Activated CD4-positive, alpha-beta T cell treated with anti-CD3 and anti-CD28 coated beads, Interleukin-2, amount 10 ng/mL, durations not matched to agents 24 days and 14 days (primary cell): ENCODE results near the gene FBXW5. TPM values are rescaled to one million over a fixed set of nuclear protein-coding genes. Genes with fewer than 3 reads are reported as not detected.
A peak's percentile ranks its signal among the peaks of the same experiment; 100 is the strongest.

Source experiments
- DNase-seq: peaks from one replicate; pipeline ENCODE4 v3.0.0; 2022
- H3K27ac Mint-ChIP-seq: one replicate; pipeline ENCODE4 v1.8.0; 2022; ENCODE audit warnings: mild to moderate bottlenecking, mixed read lengths
- H3K27me3 Mint-ChIP-seq: one replicate; pipeline ENCODE4 v1.8.0; 2022; ENCODE audit warnings: mixed read lengths
- H3K36me3 Mint-ChIP-seq: one replicate; pipeline ENCODE4 v1.8.0; 2022; ENCODE audit warnings: low read depth, mild to moderate bottlenecking, mixed read lengths
- H3K4me1 Mint-ChIP-seq: one replicate; pipeline ENCODE4 v1.8.0; 2021; ENCODE audit warnings: mixed read lengths
- H3K4me3 Mint-ChIP-seq: one replicate; pipeline ENCODE4 v1.8.0; 2022; ENCODE audit warnings: mild to moderate bottlenecking, moderate library complexity, mixed read lengths
- H3K9me3 Mint-ChIP-seq: one replicate; pipeline ENCODE4 v1.8.0; 2021; ENCODE audit warnings: mixed read lengths
- intact Hi-C: fragments of 100-400 bp; cut with micrococcal nuclease; formaldehyde crosslinking; loops from one replicate; pipeline ENCODE4 v1.15.1; 2023
- total RNA-seq: library from RNA; stranded (reverse); gene quantifications from 2 replicates; pipeline ENCODE4 v1.2.3, GENCODE V29; 2022

Gene FBXW5, protein sequence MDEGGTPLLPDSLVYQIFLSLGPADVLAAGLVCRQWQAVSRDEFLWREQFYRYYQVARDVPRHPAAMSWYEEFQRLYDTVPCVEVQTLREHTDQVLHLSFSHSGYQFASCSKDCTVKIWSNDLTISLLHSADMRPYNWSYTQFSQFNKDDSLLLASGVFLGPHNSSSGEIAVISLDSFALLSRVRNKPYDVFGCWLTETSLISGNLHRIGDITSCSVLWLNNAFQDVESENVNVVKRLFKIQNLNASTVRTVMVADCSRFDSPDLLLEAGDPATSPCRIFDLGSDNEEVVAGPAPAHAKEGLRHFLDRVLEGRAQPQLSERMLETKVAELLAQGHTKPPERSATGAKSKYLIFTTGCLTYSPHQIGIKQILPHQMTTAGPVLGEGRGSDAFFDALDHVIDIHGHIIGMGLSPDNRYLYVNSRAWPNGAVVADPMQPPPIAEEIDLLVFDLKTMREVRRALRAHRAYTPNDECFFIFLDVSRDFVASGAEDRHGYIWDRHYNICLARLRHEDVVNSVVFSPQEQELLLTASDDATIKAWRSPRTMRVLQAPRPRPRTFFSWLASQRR
- total RNA-seq, result 92.7 and 93.6 TPM in 2 replicates

DNA sequence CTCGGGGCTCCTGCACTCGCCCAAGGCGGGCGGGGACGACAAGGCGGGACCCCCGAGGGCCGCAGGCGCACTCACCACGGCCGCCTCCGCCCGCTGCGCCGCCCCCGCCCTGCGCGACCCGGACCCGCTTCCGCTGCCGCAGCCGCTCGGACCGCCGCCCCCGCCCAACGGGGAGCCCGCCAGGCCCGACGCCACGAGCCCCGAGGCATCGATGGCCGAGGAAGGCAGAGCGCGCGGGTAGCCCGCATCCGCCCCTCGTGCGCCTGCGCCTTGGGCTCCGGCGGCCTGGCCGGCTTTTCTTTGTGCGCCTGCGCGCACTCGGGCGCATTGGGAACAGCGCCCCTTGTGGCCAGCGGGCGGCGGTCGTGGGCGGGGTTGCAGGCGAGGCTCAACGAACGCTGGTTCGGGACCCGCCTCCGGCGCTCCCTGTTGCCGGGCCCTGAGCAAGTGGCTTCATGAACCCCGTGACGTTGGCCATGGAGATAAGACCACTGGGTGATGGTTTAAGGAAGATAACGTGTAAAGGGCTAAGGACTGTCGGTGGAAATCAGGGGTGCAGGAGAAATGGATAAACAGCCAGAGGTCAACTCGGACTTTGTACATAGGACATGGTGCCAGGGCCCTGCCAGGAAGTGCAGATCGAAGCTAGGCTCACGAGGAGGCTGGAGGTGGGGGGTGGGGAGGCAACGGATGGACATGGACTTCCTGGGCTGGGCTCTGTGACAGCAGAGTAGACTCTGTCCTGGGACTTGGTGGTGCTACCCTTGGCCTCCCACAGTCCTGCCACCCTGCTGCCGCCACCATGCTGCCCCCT, at the start of gene FBXW5, which contains the start of gene C8G:
TSS of gene FBXW5 (minus strand) at position 220 of the 814 bp plus-strand sequence. CDS start 655 bp downstream, outside the sequence.
TSS of gene C8G (plus strand) at position 725 of the 814 bp plus-strand sequence. CDS start at position 803, 78 bp downstream.
- peaks cover 3% of the 10 kb centered on the region for H3K4me1 Mint-ChIP-seq
- intact Hi-C loops, result loop anchor here (1.0 kb wide), 4 partner anchors 42 to 95 kb away; partner anchors contain the start of genes PAXX, PHPT1 and TRAF2
- no peaks in the 10 kb centered on the region for H3K9me3 Mint-ChIP-seq
- H3K36me3 Mint-ChIP-seq, result peaks cover 12% of the 10 kb centered on the region
- no peaks in the 10 kb centered on the region for H3K27me3 Mint-ChIP-seq
- H3K27ac Mint-ChIP-seq, result peak within 1 kb of the TSS; percentile 87
- DNase-seq, result peak; percentile 99
- peak within 1 kb of the TSS; percentile 83 for H3K4me3 Mint-ChIP-seq

DNA sequence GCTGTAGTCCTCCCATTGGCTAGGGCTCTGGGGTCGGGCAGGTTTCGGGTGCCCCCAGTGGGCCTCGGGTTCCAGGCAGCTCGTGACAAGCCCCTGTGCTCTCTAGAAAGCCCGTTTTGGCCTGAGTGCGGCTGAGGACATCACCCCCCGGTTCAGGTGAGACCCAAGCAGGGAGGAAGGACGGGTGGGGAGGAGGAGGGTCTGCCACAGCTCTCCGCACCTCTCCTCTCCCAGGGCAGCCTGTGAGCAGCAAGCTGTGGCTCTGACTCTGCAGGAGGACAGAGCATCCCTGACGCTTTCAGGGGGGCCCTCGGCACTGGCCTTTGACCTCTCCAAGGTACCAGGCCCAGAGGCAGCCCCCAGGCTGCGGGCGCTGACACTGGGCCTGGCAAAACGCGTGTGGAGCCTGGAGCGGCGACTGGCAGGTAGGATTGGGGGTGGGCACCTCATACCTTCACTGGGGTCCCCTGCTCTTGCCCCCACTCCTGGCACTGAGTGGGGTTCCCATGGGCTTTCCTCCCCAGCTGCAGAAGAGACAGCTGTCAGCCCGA, 48.4 kb upstream of the FBXW5 start:
- no peak for DNase-seq
- Mint-ChIP-seq H3K27ac (peak overlapping the region; percentile 90), H3K9me3 (no peaks in the 10 kb centered on the region), H3K36me3 (peaks cover 18% of the 10 kb centered on the region), H3K27me3 (peaks cover 18% of the 10 kb centered on the region), H3K4me1 (peaks cover 23% of the 10 kb centered on the region), H3K4me3 (peak overlapping the region; percentile 87)
- intact Hi-C loops, result loop anchor here (1.0 to 2.0 kb wide), 5 partner anchors 14 to 202 kb away; partner anchors contain the start of genes FBXW5 and TMEM141

DNA sequence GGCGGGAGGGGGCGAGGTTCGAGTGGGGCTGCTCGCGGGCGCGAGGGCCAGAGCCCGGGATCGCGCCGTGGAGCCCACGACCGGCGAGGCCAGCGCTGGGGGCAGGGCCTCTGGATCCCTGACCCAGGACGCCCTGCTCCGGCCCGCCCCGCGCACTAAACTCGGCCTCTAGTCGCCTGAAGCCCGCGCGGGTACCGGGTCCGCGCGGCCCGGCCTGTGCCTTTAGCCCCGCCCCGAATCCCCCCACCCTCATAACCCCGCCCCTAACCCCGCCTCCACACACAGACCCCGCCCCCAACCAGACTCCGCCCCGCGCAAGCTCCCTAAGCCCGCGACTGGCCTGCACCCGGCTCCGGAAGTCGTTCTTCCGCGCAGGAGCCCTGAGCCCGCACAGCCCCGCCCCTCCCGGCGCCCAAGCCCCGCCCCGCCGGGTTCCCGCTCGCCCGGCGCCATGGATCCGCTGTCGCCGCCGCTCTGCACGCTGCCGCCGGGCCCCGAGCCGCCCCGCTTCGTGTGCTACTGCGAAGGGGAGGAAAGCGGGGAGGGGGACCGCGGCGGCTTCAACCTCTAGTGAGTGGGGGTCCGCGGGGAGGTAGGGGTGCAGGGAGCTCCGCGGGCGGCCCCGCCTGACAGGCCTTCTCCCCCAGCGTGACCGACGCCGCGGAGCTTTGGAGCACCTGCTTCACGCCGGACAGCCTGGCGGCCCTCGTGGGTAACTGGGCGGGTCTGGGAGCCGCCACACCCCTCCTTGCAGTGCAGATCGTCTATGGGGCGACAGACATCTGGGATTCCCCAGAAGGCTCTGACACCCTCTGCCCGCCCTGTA, 47.7 kb upstream of the FBXW5 start, which contains the start of gene PAXX:
TSS of gene PAXX (plus strand) at position 430 of the 826 bp plus-strand sequence. CDS start at position 452, 22 bp downstream.
- Mint-ChIP-seq H3K4me1 (peaks cover 19% of the 10 kb centered on the region), H3K27ac (peak within 1 kb of the TSS; percentile 90), H3K4me3 (peak within 1 kb of the TSS; percentile 87), H3K9me3 (no peaks in the 10 kb centered on the region), H3K36me3 (peaks cover 18% of the 10 kb centered on the region), H3K27me3 (peaks cover 21% of the 10 kb centered on the region)
- intact Hi-C loops, result loop anchor here (1.0 to 2.0 kb wide), 5 partner anchors 13 to 201 kb away; partner anchors contain the start of genes FBXW5 and TMEM141
- DNase-seq, result peak; percentile 99

DNA sequence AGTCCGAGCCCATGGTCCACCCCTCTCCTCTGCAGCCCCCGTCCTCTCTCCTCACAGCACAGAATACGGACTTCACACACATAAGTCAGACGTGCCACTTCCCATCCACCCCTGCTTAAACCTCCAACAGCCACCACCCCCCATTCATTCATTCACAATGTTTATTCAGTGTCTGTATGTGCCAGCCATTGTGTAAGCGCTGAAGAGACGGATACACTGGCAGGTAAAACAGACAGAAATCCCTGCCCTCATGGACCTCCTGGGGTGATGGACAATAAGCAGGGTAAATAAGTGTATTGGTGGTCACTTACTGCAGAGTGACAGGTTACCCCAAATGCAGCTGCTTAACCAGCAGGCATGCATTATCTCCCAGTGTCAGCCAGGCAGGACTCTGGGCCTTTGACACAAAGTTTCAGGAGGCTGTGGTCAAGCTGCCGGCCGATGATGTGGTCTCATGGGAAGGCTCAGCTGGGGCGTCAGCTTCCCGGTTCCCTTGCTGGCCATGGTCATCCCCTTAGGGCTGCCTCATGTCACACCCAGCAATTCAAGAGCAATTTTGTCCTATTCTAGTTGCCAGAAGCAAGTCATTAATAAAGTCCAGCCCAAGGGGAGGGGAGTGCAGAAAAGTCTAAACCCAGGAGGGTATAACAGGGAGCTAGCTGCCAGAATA, 45.8 kb upstream of the FBXW5 start:
- Mint-ChIP-seq H3K4me1 (peaks cover 14% of the 10 kb centered on the region), H3K27me3 (peaks cover 29% of the 10 kb centered on the region), H3K27ac (peak overlapping the region; percentile 23), H3K36me3 (peaks cover 16% of the 10 kb centered on the region), H3K9me3 (no peaks in the 10 kb centered on the region), H3K4me3 (peak overlapping the region; percentile 87)
- no peak for DNase-seq
- intact Hi-C loops, result no loop called here

DNA sequence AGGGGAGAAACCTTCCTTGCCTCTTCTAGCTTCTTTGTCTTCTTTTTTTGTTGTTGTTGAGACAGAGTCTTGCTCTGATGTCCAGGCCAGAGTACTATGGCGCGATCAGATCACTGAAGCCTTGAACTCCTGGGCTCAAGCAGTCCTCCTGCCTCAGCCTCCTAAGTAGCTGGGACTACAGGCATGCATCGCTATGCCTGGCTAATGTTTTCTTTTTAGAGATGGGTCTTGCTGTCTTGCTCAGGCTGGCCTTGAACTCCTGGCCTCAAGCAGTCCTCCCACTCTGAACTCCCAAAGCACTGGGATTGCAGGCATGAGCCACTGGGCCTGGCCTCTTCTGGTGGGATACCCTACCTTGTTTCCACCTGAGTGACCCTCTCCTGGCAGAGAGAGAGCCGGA, 44.3 kb upstream of the FBXW5 start:
- Mint-ChIP-seq H3K4me1 (peaks cover 13% of the 10 kb centered on the region), H3K27me3 (peaks cover 37% of the 10 kb centered on the region), H3K36me3 (peaks cover 12% of the 10 kb centered on the region), H3K4me3 (no peak overlapping the region), H3K9me3 (no peaks in the 10 kb centered on the region), H3K27ac (no peak overlapping the region)
- DNase-seq, result no peak
- intact Hi-C loops, result no loop called here

DNA sequence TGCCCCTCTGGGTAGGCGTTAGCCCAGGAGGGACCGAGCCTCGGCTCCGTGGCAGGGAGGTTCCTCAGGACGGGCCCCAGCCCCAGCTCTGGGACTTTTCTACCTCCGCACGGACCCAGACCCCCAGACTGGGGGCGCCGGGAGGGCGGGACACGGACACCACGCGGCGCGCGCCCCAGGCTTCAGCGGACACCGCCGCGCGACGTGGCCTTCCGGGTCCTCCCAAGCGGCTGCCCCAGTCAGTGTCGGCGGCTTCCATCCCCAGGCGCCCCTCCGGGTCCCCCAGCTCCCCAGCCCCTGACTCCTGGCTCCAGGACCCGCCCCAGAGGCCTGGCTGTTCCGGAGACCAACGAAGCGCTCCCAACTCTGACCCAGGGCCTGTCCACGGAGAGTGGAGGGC, 41.3 kb upstream of the FBXW5 start:
- intact Hi-C loops, result no loop called here
- H3K27ac Mint-ChIP-seq, result no peak overlapping the region
- H3K27me3 Mint-ChIP-seq, result peaks cover 40% of the 10 kb centered on the region
- no peak overlapping the region for H3K4me3 Mint-ChIP-seq
- H3K4me1 Mint-ChIP-seq, result peaks cover 2% of the 10 kb centered on the region
- H3K36me3 Mint-ChIP-seq, result no peaks in the 10 kb centered on the region
- no peaks in the 10 kb centered on the region for H3K9me3 Mint-ChIP-seq
- no peak for DNase-seq

DNA sequence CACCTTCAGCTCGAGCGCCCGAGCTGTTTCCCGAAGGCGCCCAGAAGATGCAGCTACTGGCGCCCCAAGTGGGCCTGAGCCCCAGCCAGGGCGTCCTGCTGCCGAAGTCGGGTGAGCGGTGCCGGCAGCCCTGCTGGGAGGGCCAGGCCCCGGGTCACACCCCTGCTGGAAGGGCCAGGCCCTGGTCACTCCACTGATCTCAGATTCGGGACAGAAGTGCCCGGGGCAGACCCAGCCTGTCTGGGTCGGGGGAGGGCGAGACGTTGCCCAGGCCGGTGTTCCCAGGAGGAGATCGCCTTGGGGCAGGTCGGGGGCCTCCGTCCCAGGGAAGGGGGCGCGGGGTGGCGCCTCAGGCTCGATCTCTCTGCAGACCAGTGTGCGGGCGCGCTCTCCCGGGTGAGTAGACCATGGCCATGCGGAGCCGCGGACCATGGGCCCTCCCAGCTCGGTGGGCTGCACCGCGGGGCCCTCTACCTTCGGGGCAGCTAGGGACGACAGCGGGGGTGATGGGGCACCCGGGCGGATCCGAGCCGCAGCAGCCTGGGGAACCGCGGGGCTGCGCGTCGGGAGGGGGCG, 40.6 kb upstream of the FBXW5 start:
- Mint-ChIP-seq H3K9me3 (no peaks in the 10 kb centered on the region), H3K36me3 (no peaks in the 10 kb centered on the region), H3K4me3 (no peak overlapping the region), H3K4me1 (no peaks in the 10 kb centered on the region), H3K27me3 (peaks cover 36% of the 10 kb centered on the region), H3K27ac (no peak overlapping the region)
- intact Hi-C loops, result no loop called here
- no peak for DNase-seq

DNA sequence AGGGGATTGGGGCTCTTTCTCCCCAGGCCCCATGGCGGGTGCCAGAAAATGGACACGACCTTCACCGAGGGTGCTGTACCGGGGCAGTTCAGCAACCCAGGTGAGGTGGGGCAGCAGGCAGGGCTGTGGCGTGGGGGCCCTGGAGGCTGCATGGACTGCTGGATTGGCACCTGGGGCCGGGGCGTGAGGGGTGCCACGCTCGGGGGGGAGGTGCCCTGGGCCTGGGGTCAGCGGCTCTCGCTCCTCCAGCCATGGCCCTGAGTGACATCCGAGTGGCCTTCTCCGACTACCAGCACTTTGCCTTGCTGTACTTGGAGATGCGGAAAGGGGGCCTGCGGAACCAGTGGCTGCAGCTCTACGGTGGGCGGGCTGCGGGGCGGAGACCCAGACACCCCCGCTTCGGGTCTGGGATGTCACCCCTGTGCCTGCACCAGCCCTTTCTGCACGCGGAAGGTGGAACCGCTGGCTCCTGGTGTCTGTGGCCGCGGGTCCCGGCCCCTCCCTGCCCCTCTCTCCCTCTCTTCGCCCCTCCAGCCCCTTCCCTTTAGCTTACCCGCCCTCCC, 40.0 kb upstream of the FBXW5 start:
- Mint-ChIP-seq H3K9me3 (no peaks in the 10 kb centered on the region), H3K4me1 (no peaks in the 10 kb centered on the region), H3K27ac (no peak overlapping the region), H3K4me3 (no peak overlapping the region), H3K36me3 (no peaks in the 10 kb centered on the region), H3K27me3 (peaks cover 30% of the 10 kb centered on the region)
- no peak for DNase-seq
- intact Hi-C loops, result no loop called here

DNA sequence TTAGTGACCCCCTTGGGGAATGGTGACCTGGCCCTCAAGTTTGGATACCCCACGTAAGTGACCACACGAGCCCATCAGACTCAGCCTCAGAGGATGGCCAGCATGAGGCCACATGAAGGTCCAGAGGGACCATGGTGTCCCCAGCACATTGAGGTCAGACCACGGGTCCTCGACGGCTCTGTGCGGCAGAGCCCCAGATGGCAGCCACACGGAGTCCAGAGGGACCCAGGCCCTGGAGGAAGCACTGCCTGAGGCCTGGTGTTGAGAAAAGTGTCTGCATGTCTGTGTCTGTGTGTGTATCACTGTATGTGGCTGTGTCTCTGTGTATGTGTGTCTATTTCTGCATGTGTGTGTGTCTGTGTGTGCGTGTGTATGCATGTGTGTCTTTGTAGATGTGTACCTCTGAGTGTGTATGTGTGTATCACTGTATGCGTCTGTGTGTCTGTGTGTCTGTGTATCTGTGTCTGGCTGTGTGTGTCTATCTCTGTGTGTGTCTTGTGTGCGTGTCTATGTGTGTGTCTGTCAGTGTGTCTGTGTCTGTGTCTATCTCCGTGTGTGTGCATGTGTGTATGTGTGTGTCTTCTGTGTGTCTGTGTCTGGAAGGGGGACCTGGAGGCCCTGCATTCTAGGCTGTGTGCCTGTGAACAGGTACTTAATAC, 39.2 kb upstream of the FBXW5 start:
- Mint-ChIP-seq H3K4me1 (no peaks in the 10 kb centered on the region), H3K27ac (no peak overlapping the region), H3K4me3 (no peak overlapping the region), H3K27me3 (peaks cover 28% of the 10 kb centered on the region), H3K9me3 (no peaks in the 10 kb centered on the region), H3K36me3 (no peaks in the 10 kb centered on the region)
- DNase-seq, result no peak
- intact Hi-C loops, result no loop called here

DNA sequence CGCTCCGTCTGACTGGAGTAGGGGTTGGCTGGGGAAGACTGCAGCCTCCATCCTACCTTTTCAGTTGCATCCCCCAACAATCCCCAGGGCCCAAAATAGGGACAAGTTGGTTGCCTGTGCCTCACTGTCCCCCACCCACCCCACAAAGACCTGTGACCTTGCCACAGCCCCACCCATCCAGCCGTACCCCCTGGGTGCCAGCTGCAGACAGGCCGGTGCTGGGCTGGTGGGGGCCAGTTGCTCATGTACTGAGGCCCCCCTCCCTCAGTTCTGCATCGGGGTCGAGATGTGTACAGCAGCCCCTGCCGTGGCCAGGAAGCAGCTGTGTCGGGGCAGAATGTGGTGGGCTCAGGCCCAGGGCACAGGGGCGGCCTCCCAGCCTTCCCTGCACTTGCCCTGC, 38.6 kb upstream of the FBXW5 start:
- H3K4me1 Mint-ChIP-seq, result no peaks in the 10 kb centered on the region
- H3K9me3 Mint-ChIP-seq, result no peaks in the 10 kb centered on the region
- H3K36me3 Mint-ChIP-seq, result no peaks in the 10 kb centered on the region
- H3K4me3 Mint-ChIP-seq, result no peak overlapping the region
- H3K27me3 Mint-ChIP-seq, result peaks cover 24% of the 10 kb centered on the region
- H3K27ac Mint-ChIP-seq, result no peak overlapping the region
- no peak for DNase-seq
- intact Hi-C loops, result no loop called here

DNA sequence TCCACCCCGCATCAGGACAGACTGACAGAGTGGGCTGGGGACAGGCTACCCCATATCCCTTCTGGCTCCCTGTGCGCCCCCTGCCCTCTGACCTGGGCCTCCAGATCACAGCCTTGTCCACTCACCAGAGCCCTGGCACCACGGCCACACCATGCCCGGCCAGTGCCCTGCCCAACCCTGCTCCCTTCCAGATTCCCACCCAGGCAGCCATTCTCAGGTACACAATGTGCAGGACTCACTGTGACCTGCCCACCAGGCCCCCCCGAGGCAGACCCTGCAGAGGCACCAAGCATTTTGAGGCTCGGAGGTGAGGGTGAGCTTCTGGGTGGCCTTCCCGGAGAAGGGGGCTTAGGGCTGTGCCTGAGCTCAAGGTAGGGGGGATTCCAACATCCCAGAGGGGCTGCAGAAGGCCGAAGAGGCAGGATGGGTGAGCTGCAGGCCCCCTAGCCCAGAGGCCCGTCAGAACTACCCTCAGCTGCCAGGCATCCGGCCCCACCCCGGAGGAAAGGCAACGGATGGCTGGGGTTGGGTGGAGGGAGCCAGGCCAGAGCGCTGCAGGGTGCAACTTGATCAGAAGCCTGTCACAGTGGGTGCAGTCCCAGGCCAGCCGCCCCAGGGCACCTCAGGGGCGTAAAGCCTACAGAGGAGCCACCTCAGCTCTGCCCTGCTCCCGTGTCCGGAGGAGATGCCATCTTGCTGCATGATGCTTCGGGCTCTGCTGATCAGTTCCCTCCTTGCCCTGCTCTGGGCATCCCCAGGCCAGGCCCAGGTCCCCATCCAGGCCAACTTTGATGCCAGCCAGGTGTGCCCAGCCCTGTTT, 37.9 kb upstream of the FBXW5 start, which contains the start of gene LCNL1:
TSS of gene LCNL1 (plus strand) at position 762 of the 820 bp plus-strand sequence. CDS start 594 bp downstream, outside the sequence.
- intact Hi-C loops, result no loop called here
- no peak for DNase-seq
- no peak within 1 kb of the TSS for H3K27ac Mint-ChIP-seq
- no peaks in the 10 kb centered on the region for H3K9me3 Mint-ChIP-seq
- H3K27me3 Mint-ChIP-seq, result peaks cover 21% of the 10 kb centered on the region
- H3K4me3 Mint-ChIP-seq, result no peak within 1 kb of the TSS
- no peaks in the 10 kb centered on the region for H3K36me3 Mint-ChIP-seq
- H3K4me1 Mint-ChIP-seq, result no peaks in the 10 kb centered on the region
